Activated T-helper 1 cell treated with anti-CD3 and anti-CD28 coated beads, Interleukin-2, amount 50 U/mL, for 16 hours (primary cell): ENCODE results near the gene MRPL42.
"Not testable (repeated sequence)": the region's sequence is repeated elsewhere in the genome, so short reads cannot be mapped to it uniquely, and the experiment has no call there.

Experiments
- DNase-seq, 2 donors: peaks; one replicate each; pipeline ENCODE4 v3.0.0-alpha.2; 2020; ENCODE audit warnings: low read depth in 1 of 2, low spot score in 1 of 2

MRPL42 gene

GRCh38 chr12:93540466-93540865 is 73.2 kb downstream of the MRPL42 start:
- DNase-seq, result no peak

- DNase-seq, result no peak
Measured at GRCh38 chr12:93541578-93542225, 74.4 kb downstream of the MRPL42 start.

GRCh38 chr12:93547778-93548177 is 80.5 kb downstream of the MRPL42 start:
- DNase-seq, result no peak

GRCh38 chr12:93549174-93549573 is 81.9 kb downstream of the MRPL42 start:
- no peak for DNase-seq

- no peak for DNase-seq
Measured at GRCh38 chr12:93550748-93551611, 83.7 kb downstream of the MRPL42 start.

GRCh38 chr12:93552427-93552826 is 85.1 kb downstream of the MRPL42 start:
- DNase-seq, result no peak

- not testable (repeated sequence) for DNase-seq
Measured at GRCh38 chr12:93557879-93558278, 90.6 kb downstream of the MRPL42 start.

- DNase-seq, result not testable (repeated sequence)
Measured at GRCh38 chr12:93558685-93559084, 91.4 kb downstream of the MRPL42 start.

- no peak for DNase-seq
Measured at GRCh38 chr12:93563807-93564538, 96.7 kb downstream of the MRPL42 start.

GRCh38 chr12:93565760-93566159 is 98.4 kb downstream of the MRPL42 start:
- DNase-seq, result no peak
